Glutamatergic neuron (in vitro differentiated cells): Measurements from ENCODE around the gene ADORA1. TPM values are rescaled to one million over a fixed set of nuclear protein-coding genes. Genes with fewer than 3 reads are reported as not detected.

Experiments
- DNase-seq: peaks from one replicate; pipeline ENCODE4 v3.0.0; 2022
- H3K27ac Mint-ChIP-seq: one replicate; pipeline ENCODE4 v1.8.0; 2020; ENCODE audit warnings: mild to moderate bottlenecking, mixed read lengths, inconsistent platforms; ENCODE audit not compliant: unreplicated experiment
- H3K27me3 Mint-ChIP-seq: one replicate; pipeline ENCODE4 v1.8.0; 2020; ENCODE audit warnings: mild to moderate bottlenecking, moderate library complexity, mixed read lengths, inconsistent platforms; ENCODE audit not compliant: unreplicated experiment
- H3K36me3 Mint-ChIP-seq: one replicate; pipeline ENCODE4 v1.8.0; 2020; ENCODE audit warnings: mild to moderate bottlenecking, mixed read lengths, inconsistent platforms; ENCODE audit not compliant: unreplicated experiment
- H3K4me1 Mint-ChIP-seq: one replicate; pipeline ENCODE4 v1.8.0; 2020; ENCODE audit warnings: mild to moderate bottlenecking, low read depth, mixed read lengths, inconsistent platforms; ENCODE audit not compliant: unreplicated experiment
- H3K4me3 Mint-ChIP-seq: one replicate; pipeline ENCODE4 v1.8.0; 2020; ENCODE audit warnings: mild to moderate bottlenecking, mixed read lengths, inconsistent platforms; ENCODE audit not compliant: unreplicated experiment
- H3K9me3 Mint-ChIP-seq: one replicate; pipeline ENCODE4 v1.8.0; 2020; ENCODE audit warnings: mild to moderate bottlenecking, moderate library complexity, mixed read lengths, inconsistent platforms; ENCODE audit not compliant: unreplicated experiment
- CTCF ChIP-seq: fragments of 200-600 bp; sonication (generic); IDR thresholded peaks from one replicate; pipeline ENCODE4 v1.5.0; 2021; ENCODE audit not compliant: partially characterized antibody, unreplicated experiment
- total RNA-seq: library from RNA; stranded (reverse); fragmentation: NEBNext Ultra II Directional; extraction: Animal tissue kit (Norgen Biotek cat#: 25700); gene quantifications from one replicate; pipeline ENCODE4 v1.2.1, GENCODE V29; 2021; ENCODE audit not compliant: unreplicated experiment

The ADORA1 gene
- total RNA-seq, 1 donor from 2014 or later = 1.2 TPM

GRCh38 chr1:203189951-203190352 lies 62.4 kb downstream of the ADORA1 start:
- peaks cover 7% of the 10 kb centered on the region for H3K4me1 Mint-ChIP-seq
- peaks cover 6% of the 10 kb centered on the region for H3K36me3 Mint-ChIP-seq
- no peak overlapping the region for H3K4me3 Mint-ChIP-seq
- no peak overlapping the region for H3K27ac Mint-ChIP-seq
- no peaks in the 10 kb centered on the region for H3K9me3 Mint-ChIP-seq
- H3K27me3 Mint-ChIP-seq = peaks cover 5% of the 10 kb centered on the region
- TF ChIP-seq CTCF = no peak
- DNase-seq = no peak

- Mint-ChIP-seq H3K27me3 (peaks cover 2% of the 10 kb centered on the region), H3K4me1 (peaks cover 7% of the 10 kb centered on the region), H3K27ac (no peak overlapping the region), H3K4me3 (no peak overlapping the region), H3K36me3 (peaks cover 6% of the 10 kb centered on the region), H3K9me3 (no peaks in the 10 kb centered on the region)
- TF ChIP-seq CTCF = no peak
- DNase-seq = no peak
These were observed 63.4 kb downstream of the ADORA1 start for GRCh38 chr1:203190949-203191348.

- H3K4me3 Mint-ChIP-seq = no peak overlapping the region
- DNase-seq = no peak
- peaks cover 6% of the 10 kb centered on the region for H3K4me1 Mint-ChIP-seq
- H3K9me3 Mint-ChIP-seq = no peaks in the 10 kb centered on the region
- no peak for TF ChIP-seq CTCF
- peaks cover 7% of the 10 kb centered on the region for H3K27me3 Mint-ChIP-seq
- H3K27ac Mint-ChIP-seq = no peak overlapping the region
- peaks cover 4% of the 10 kb centered on the region for H3K36me3 Mint-ChIP-seq
These were observed 68.8 kb downstream of the ADORA1 start for GRCh38 chr1:203196371-203196770.

GRCh38 chr1:203197625-203198024 lies 70.1 kb downstream of the ADORA1 start:
- Mint-ChIP-seq H3K4me3 (no peak overlapping the region), H3K27ac (no peak overlapping the region), H3K4me1 (peaks cover 4% of the 10 kb centered on the region), H3K36me3 (peaks cover 4% of the 10 kb centered on the region), H3K27me3 (peaks cover 8% of the 10 kb centered on the region), H3K9me3 (peaks cover 2% of the 10 kb centered on the region)
- no peak for TF ChIP-seq CTCF
- no peak for DNase-seq

- Mint-ChIP-seq H3K36me3 (peaks cover 4% of the 10 kb centered on the region), H3K27ac (no peak overlapping the region), H3K9me3 (peaks cover 2% of the 10 kb centered on the region)
These were observed 71.5 kb downstream of the ADORA1 start for GRCh38 chr1:203199002-203199401.

More at GRCh38 chr1:203199002-203199401, 71.5 kb downstream of the ADORA1 start:
- H3K27me3 Mint-ChIP-seq = peaks cover 11% of the 10 kb centered on the region
- no peak for DNase-seq
- TF ChIP-seq CTCF = no peak
- H3K4me1 Mint-ChIP-seq = peaks cover 4% of the 10 kb centered on the region
- no peak overlapping the region for H3K4me3 Mint-ChIP-seq
